HepG2 (cell line): ENCODE measurements around the gene TAP1. TPM values are rescaled to one million over a fixed set of nuclear protein-coding genes. Genes with fewer than 3 reads are reported as not detected.

Experiments
- CBX5 ChIP-seq: sonication (generic); formaldehyde crosslinking; IDR thresholded peaks from 2 replicates; pipeline ENCODE4 v1.4.0; 2020; ENCODE audit warnings: missing genetic modification reagents, borderline replicate concordance
- KDM3A ChIP-seq: IDR thresholded peaks from 2 replicates; pipeline ENCODE4 v1.6.1; 2018; ENCODE audit warnings: low read depth, missing compliant biosample characterization
- MYPOP ChIP-seq: sonication (generic); formaldehyde crosslinking; IDR thresholded peaks from 2 replicates; pipeline ENCODE4 v1.8.1; 2023; ENCODE audit warnings: mild to moderate bottlenecking, moderate library complexity, missing genetic modification reagents
- NFYC ChIP-seq: IDR thresholded peaks from 2 replicates; pipeline ENCODE4 v1.6.1; 2016; ENCODE audit warnings: missing genetic modification reagents, missing compliant biosample characterization
- NRL ChIP-seq: sonication (generic); formaldehyde crosslinking; IDR thresholded peaks from 2 replicates; pipeline ENCODE4 v1.5.0; 2020; ENCODE audit warnings: missing genetic modification reagents, mild to moderate bottlenecking, moderate library complexity, borderline replicate concordance
- PHF8 ChIP-seq: sonication (generic); formaldehyde crosslinking; IDR thresholded peaks from 2 replicates; pipeline ENCODE4 v1.5.0; 2020; ENCODE audit warnings: missing genetic modification reagents
- SPEN ChIP-seq: sonication (generic); formaldehyde crosslinking; IDR thresholded peaks from 2 replicates; pipeline ENCODE4 v1.5.1; 2020; ENCODE audit warnings: low read depth, mild to moderate bottlenecking, missing genetic modification reagents
- TAF15 ChIP-seq: fragments of 200-400 bp; formaldehyde crosslinking; IDR thresholded peaks from one replicate; pipeline ENCODE4 v1.6.1; 2018; ENCODE audit warnings: mild to moderate bottlenecking, low read depth, low read length; ENCODE audit not compliant: poor library complexity, severe bottlenecking
- ZNF317 ChIP-seq: sonication (generic); formaldehyde crosslinking; IDR thresholded peaks from 2 replicates; pipeline ENCODE4 v1.5.0; 2020; ENCODE audit warnings: mild to moderate bottlenecking, missing genetic modification reagents
- ZNF557 ChIP-seq: sonication (generic); formaldehyde crosslinking; IDR thresholded peaks from 2 replicates; pipeline ENCODE4 v1.4.0; 2020; ENCODE audit warnings: missing genetic modification reagents
- ZNF607 ChIP-seq: sonication (generic); formaldehyde crosslinking; IDR thresholded peaks from 2 replicates; pipeline ENCODE4 v1.5.1; 2020; ENCODE audit warnings: missing genetic modification reagents, mild to moderate bottlenecking, borderline replicate concordance
- ZNF639 ChIP-seq: conservative IDR thresholded peaks from 2 replicates; pipeline ENCODE4 v1.6.1; 2018; ENCODE audit warnings: missing genetic modification reagents
- ZNF850 ChIP-seq: sonication (generic); formaldehyde crosslinking; conservative IDR thresholded peaks from 2 replicates; pipeline ENCODE4 v1.9.0; 2021; ENCODE audit warnings: mild to moderate bottlenecking, missing genetic modification reagents
- polyA plus RNA-seq, 8 experiments: library from polyadenylated mRNA; depleted of rRNA in 3 of 8; stranded (reverse) in 7 of 8; unstranded in 1 of 8; fragments of >200 nt; fragmentation: Illumina TruSeq in 4 of 8; extraction: Trizol in 4 of 8; gene quantifications; 2 replicates each; pipeline versions ENCODE4 v1.2.1 to v1.2.3, GENCODE V29; 2011 to 2016; ENCODE audit warnings: low read depth in 4 of 8, missing spikeins in 1 of 8, mixed read lengths in 1 of 8; ENCODE audit not compliant: insufficient read depth in 1 of 8
- total RNA-seq, 5 experiments: library from RNA; depleted of rRNA; stranded (reverse); fragments of >200 nt; fragmentation: Illumina TruSeq; extraction: Trizol; gene quantifications; 2 replicates each; pipeline ENCODE4 v1.2.3, GENCODE V29; 2016; ENCODE audit warnings: low read depth in 1 of 5
- TF ChIP-seq, protein P1 (sequence below): sonication (generic); formaldehyde crosslinking; IDR thresholded peaks from 2 replicates; pipeline ENCODE4 v1.4.0; 2020; ENCODE audit warnings: missing genetic modification reagents, mild to moderate bottlenecking, borderline replicate concordance
- TF ChIP-seq, protein P2 (sequence below): sonication (generic); formaldehyde crosslinking; IDR thresholded peaks from 2 replicates; pipeline ENCODE4 v1.8.1; 2022; ENCODE audit warnings: mild to moderate bottlenecking, missing genetic modification reagents

TAP1 gene
- total and polyA plus RNA-seq, 2 of the 13 experiments (the other 11 are each of a cell fraction or from before 2014, with no cell fraction given) = 31.2 to 52.2 TPM

DNA sequence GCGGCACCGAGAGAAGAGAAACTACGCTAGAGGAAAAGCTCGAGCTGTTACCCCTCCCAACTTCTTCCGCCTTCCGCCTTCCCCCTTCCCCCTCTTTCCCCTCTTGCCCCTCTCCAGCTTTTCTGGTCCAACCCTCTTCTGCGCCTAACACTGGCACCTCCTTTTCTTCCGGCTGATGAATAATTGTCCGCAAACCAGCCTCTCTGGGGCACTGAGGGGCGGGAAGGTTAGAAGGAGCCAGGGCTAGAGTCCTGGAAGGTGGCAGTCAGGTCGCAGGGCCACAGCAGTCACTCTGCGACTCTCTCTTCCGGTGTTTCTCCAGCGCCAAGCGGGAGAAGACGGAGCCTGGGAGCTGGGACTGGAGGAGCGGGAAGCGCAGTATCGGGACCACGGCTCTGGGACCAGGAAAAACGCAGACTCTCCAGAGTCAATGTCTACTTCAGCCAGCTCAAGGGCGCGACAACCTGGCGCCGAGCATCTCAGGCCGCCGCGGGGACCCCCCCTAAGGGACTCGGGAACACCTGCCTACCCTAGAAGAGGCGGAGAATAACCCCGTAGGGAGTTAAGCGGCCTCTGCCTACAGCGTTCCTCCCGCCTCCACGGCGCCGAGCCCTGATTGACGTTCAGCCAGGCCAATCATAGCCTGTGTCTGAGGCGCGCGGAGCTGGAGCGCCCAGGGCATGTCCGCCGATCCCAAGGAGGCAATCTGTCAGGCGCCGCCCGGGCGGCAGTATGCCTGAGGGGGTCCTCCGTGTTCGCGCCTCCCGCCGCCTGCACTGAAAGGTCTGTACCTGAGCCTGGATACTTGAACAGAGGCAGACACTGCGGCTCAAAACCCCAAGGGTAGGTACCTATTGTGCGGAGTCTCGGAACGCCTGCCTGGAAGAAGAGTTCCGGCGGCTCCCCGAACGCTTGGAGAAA, 40.8 kb upstream of the TAP1 start (continued):
- TF ChIP-seq, protein P1, sequence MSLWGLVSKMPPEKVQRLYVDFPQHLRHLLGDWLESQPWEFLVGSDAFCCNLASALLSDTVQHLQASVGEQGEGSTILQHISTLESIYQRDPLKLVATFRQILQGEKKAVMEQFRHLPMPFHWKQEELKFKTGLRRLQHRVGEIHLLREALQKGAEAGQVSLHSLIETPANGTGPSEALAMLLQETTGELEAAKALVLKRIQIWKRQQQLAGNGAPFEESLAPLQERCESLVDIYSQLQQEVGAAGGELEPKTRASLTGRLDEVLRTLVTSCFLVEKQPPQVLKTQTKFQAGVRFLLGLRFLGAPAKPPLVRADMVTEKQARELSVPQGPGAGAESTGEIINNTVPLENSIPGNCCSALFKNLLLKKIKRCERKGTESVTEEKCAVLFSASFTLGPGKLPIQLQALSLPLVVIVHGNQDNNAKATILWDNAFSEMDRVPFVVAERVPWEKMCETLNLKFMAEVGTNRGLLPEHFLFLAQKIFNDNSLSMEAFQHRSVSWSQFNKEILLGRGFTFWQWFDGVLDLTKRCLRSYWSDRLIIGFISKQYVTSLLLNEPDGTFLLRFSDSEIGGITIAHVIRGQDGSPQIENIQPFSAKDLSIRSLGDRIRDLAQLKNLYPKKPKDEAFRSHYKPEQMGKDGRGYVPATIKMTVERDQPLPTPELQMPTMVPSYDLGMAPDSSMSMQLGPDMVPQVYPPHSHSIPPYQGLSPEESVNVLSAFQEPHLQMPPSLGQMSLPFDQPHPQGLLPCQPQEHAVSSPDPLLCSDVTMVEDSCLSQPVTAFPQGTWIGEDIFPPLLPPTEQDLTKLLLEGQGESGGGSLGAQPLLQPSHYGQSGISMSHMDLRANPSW = peak; percentile 56; the same call in 1 of the 2 replicates
- TF ChIP-seq PHF8 (peak; percentile 92), ZNF317 (CRISPR knock-in tag) (0 out of 2 replicates have a peak, but pooled peaks have one; percentile 13), CBX5 (CRISPR knock-in tag) (no peak), TAF15 (peak; percentile 70), ZNF639 (CRISPR knock-in tag) (peak; percentile 49; the same call in 1 of the 2 replicates), ZNF607 (CRISPR knock-in tag) (peak; percentile 56; the same call in 1 of the 2 replicates), NFYC (CRISPR knock-in tag) (peak; percentile 97), NRL (peak; percentile 78), SPEN (CRISPR knock-in tag) (peak; percentile 80), MYPOP (CRISPR knock-in tag) (peak; percentile 88), KDM3A (peak; percentile 77; the same call in 1 of the 2 replicates), ZNF557 (CRISPR knock-in tag) (0 out of 2 replicates have a peak, but pooled peaks have one; percentile 19), ZNF850 (CRISPR knock-in tag) (no peak)
- TF ChIP-seq, protein P2, sequence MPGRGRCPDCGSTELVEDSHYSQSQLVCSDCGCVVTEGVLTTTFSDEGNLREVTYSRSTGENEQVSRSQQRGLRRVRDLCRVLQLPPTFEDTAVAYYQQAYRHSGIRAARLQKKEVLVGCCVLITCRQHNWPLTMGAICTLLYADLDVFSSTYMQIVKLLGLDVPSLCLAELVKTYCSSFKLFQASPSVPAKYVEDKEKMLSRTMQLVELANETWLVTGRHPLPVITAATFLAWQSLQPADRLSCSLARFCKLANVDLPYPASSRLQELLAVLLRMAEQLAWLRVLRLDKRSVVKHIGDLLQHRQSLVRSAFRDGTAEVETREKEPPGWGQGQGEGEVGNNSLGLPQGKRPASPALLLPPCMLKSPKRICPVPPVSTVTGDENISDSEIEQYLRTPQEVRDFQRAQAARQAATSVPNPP = peak; percentile 70; the same call in 1 of the 2 replicates
